ENCODE data around the gene RABGAP1L.

GRCh38 chr1:174988539-174988938 lies 829.2 kb downstream of the RABGAP1L start:
- TF ChIP-seq ZNF274 (IDR thresholded peaks at IDR 0.05; ENCODE audit: low read depth, low read length) (no peak), YY1 (IDR thresholded peaks at IDR 0.05; ENCODE audit: insufficient read depth, insufficient read length) (no peak), SUZ12 (IDR thresholded peaks at IDR 0.05; ENCODE audit: extremely low read depth, insufficient read depth, insufficient read length) (no peak)

Measured in NT2/D1 (cell line).